Measurements from ENCODE around the gene MAP2K2. TPM values are rescaled to one million over a fixed set of nuclear protein-coding genes. Genes with fewer than 3 reads are reported as not detected.

The MAP2K2 gene
- total and polyA plus RNA-seq, 2 donors (not counting 1 experiment from before 2014, with no cell fraction given) = 138 to 181 TPM

DNA sequence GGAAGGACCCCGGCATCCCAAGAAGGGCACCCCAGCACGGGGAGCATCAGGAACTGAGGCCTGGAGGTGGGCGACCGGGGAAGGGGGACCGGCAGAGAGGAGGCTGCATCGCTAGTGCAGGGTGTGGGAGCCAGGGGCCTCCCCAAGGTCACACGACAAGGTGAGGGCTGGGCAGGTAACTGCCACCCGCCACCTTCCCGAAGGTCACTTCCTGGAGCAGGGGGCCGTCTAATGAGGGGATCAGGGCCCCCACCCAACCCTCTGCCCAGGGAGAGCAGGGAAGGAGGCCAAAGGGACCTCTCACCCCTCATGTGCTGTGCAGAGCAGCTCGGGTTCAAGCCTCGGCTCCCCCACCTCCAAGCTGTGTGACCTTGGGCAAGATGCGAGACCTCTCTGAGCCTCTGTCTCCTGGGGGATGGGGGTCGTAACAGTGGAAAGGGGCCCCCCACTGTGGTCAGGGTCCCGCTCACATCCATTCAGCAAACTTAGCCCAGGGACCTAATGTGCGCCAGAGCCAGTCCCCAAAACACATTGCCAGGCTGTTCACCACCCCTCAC is 63.2 kb downstream of the MAP2K2 start:
- Mint-ChIP-seq H3K27me3 (no peaks in the 10 kb centered on the region), H3K4me1 (peaks cover 51% of the 10 kb centered on the region), H3K4me3 (peak overlapping the region; percentile 71), H3K27ac (peak overlapping the region; percentile 83), H3K9me3 (ENCODE audit: insufficient read depth) (no peaks in the 10 kb centered on the region)
- Histone ChIP-seq H3K79me2 (ENCODE audit: control insufficient read depth, insufficient read depth, low read length) (peaks cover 94% of the 10 kb centered on the region), H3K4me1 (ENCODE audit: control insufficient read depth in 2 of 2, insufficient read depth in 2 of 2, low read length in 2 of 2) (peaks cover 45 to 67% of the 10 kb centered on the region in 2 donors), H3K36me3 (replicated peaks in 1 of 2; ENCODE audit: control extremely low read depth in 1 of 2, control insufficient read depth in 1 of 2, extremely low read depth in 1 of 2, insufficient read depth in 2 of 2, low read length in 1 of 2) (peaks cover 0 to 32% of the 10 kb centered on the region in 2 experiments), H3K27me3 (replicated peaks in 1 of 4; ENCODE audit: control extremely low read depth in 1 of 4, control insufficient read depth in 3 of 4, insufficient read depth in 4 of 4, low read length in 3 of 4) (no peaks in the 10 kb centered on the region), H3K4me2 (replicated peaks; ENCODE audit: low read depth, low read length, poor library complexity, severe bottlenecking) (peak overlapping the region; percentile 98), H3K9me3 (ENCODE audit: control extremely low read depth in 1 of 3, control insufficient read depth in 2 of 3, insufficient read depth in 1 of 3, low read length in 2 of 3) (no peaks in the 10 kb centered on the region), H3K9ac (ENCODE audit: low read length) (peak overlapping the region; percentile 35), H2AFZ (ENCODE audit: insufficient read depth, low read depth, low read length, poor library complexity, severe bottlenecking) (no peak overlapping the region), H3K4me3 (ENCODE audit: control extremely low read depth in 1 of 5, extremely low read depth in 1 of 5, insufficient read depth in 1 of 5, low read depth in 2 of 5, low read length in 4 of 5) (peak overlapping the region in 4 of 5 experiments; percentile 2 to 43 (median 22)), H4K20me1 (ENCODE audit: control insufficient read depth, insufficient read depth, low read length, poor library complexity, severe bottlenecking) (peaks cover 93% of the 10 kb centered on the region), H3K27ac (ENCODE audit: low read length in 2 of 2) (peak overlapping the region; percentile 80 to 84)
- 82% methylated on average over 14 of the region's 16 CpGs for WGBS (ENCODE audit: insufficient coverage)
- POLR2A ChIA-PET = interaction anchor here (0.6 to 1.1 kb wide), 2 partner anchors 10 to 248 kb away, joined by 3 to 8 read pairs; no protein-coding TSS in a partner anchor
- ATAC-seq (ENCODE audit: low read depth) (no peak), DNase-seq (no peak)
- TF ChIP-seq, protein P1, sequence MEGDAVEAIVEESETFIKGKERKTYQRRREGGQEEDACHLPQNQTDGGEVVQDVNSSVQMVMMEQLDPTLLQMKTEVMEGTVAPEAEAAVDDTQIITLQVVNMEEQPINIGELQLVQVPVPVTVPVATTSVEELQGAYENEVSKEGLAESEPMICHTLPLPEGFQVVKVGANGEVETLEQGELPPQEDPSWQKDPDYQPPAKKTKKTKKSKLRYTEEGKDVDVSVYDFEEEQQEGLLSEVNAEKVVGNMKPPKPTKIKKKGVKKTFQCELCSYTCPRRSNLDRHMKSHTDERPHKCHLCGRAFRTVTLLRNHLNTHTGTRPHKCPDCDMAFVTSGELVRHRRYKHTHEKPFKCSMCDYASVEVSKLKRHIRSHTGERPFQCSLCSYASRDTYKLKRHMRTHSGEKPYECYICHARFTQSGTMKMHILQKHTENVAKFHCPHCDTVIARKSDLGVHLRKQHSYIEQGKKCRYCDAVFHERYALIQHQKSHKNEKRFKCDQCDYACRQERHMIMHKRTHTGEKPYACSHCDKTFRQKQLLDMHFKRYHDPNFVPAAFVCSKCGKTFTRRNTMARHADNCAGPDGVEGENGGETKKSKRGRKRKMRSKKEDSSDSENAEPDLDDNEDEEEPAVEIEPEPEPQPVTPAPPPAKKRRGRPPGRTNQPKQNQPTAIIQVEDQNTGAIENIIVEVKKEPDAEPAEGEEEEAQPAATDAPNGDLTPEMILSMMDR (IDR thresholded peaks at IDR 0.05) = no peak
- no peak for TF ChIP-seq EZH2 (IDR thresholded peaks at IDR 0.05; ENCODE audit: borderline replicate concordance, insufficient read depth, low read depth, low read length, poor library complexity, severe bottlenecking)
- CTCF ChIA-PET = no interaction called here
- intact Hi-C loops (cut with micrococcal nuclease) = loop anchor here (10.0 kb wide), 1 partner anchor 886 kb away; the partner anchor contains the start of gene S1PR4

Data from B cell (primary cell).